ENCODE data around the gene TCEANC. TPM values are rescaled to one million over a fixed set of nuclear protein-coding genes. Genes with fewer than 3 reads are reported as not detected.
A peak's percentile ranks its signal among the peaks of the same experiment; 100 is the strongest.

TCEANC gene
- total RNA-seq, 1 experiment from 2014 or later: 3.1 TPM

DNA sequence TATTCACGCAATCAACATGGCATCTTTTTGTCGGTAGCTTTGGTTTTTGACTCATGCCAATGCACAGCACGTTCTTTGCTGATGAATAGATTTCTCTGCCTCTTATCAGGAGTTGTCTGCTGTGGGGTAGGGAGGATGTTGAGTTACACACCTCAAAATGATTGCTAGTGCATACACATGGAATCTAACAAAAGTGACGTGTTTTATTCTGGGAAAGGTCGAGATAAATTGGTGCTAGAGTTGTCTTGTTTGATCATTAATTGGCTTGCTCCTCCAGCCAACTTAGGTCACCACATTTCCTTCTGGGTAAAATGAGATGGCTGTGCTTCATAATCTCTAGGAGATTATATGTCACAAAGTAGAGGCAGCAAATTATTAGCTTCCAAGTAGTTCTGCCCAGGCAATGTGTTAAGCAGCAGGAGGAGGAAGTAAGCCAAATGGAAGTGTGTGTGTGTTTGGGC, 39.9 kb downstream of the TCEANC start:
- Histone ChIP-seq H3T11ph (ENCODE audit: low read length) (no peak overlapping the region), H3K27me3 (ENCODE audit: insufficient read depth, low read length) (no peaks in the 10 kb centered on the region; the same call in 1 of the 2 replicates), H3K9me3 (ENCODE audit: control insufficient read depth, low read depth, low read length) (no peaks in the 10 kb centered on the region), H3K56ac (ENCODE audit: insufficient read length, low read depth, low read length) (no peak overlapping the region), H3K23me2 (ENCODE audit: insufficient read length, low read depth, low read length, poor library complexity, severe bottlenecking) (peaks cover 6% of the 10 kb centered on the region), H2BK12ac (ENCODE audit: insufficient read length, low read depth, low read length) (no peak overlapping the region), H3K14ac (ENCODE audit: insufficient read depth, low read length) (no peak overlapping the region), H3K9ac (ENCODE audit: extremely low read depth, insufficient read length, low read length) (no peak overlapping the region), H2BK5ac (ENCODE audit: insufficient read length, low read length) (no peak overlapping the region), H3K79me1 (ENCODE audit: insufficient read depth, low read depth, low read length, poor library complexity, severe bottlenecking) (no peaks in the 10 kb centered on the region), H2AK5ac (ENCODE audit: insufficient read length, low read length) (no peak overlapping the region), H4K91ac (ENCODE audit: insufficient read length, low read depth, low read length) (no peak overlapping the region), H3K23ac (ENCODE audit: insufficient read length, low read depth, low read length) (no peak overlapping the region), H3K4me1 (ENCODE audit: insufficient read depth, low read length) (peaks cover 12% of the 10 kb centered on the region; the same call in 1 of the 2 replicates), H2BK15ac (ENCODE audit: low read depth, low read length) (no peak overlapping the region), H4K5ac (ENCODE audit: insufficient read length, low read depth, low read length) (no peak overlapping the region), H3K79me2 (ENCODE audit: insufficient read depth, low read length) (peaks cover 41% of the 10 kb centered on the region; the same call in 1 of the 2 replicates), H3K18ac (ENCODE audit: insufficient read length, low read depth, low read length) (no peak overlapping the region), H4K20me1 (ENCODE audit: control insufficient read depth, insufficient read depth, insufficient read length) (no peaks in the 10 kb centered on the region), H4K8ac (replicated peaks; ENCODE audit: insufficient read length, low read depth, low read length) (no peak overlapping the region), H2BK20ac (ENCODE audit: low read depth, low read length, poor library complexity, severe bottlenecking) (no peak overlapping the region), H3K27ac (ENCODE audit: insufficient read length, low read depth, low read length) (no peak overlapping the region), H3K4me2 (ENCODE audit: insufficient read depth, insufficient read length, low read length) (no peak overlapping the region), H3K4ac (ENCODE audit: low read depth, low read length) (no peak overlapping the region), H2AFZ (ENCODE audit: low read length) (no peak overlapping the region), H2BK120ac (ENCODE audit: low read depth, low read length, poor library complexity, severe bottlenecking) (no peak overlapping the region)
- Mint-ChIP-seq H3K36me3 (ENCODE audit: insufficient read depth in 1 of 3, low read depth in 3 of 3) (peaks cover 0 to 4% (median 3%) of the 10 kb centered on the region in 3 experiments; a peak in 3 of 7 replicates), H3K27ac (peak overlapping the region in 1 of 3 experiments; percentile 33; a peak in 2 of 7 replicates), H3K9me3 (peaks cover 20 to 41% of the 10 kb centered on the region in 2 experiments), H3K4me1 (peaks cover 26 to 32% of the 10 kb centered on the region in 2 experiments), H3K27me3 (ENCODE audit: low read depth) (peaks cover 5% of the 10 kb centered on the region), H3K4me3 (no peak overlapping the region)
- TF ChIP-seq, protein P1, sequence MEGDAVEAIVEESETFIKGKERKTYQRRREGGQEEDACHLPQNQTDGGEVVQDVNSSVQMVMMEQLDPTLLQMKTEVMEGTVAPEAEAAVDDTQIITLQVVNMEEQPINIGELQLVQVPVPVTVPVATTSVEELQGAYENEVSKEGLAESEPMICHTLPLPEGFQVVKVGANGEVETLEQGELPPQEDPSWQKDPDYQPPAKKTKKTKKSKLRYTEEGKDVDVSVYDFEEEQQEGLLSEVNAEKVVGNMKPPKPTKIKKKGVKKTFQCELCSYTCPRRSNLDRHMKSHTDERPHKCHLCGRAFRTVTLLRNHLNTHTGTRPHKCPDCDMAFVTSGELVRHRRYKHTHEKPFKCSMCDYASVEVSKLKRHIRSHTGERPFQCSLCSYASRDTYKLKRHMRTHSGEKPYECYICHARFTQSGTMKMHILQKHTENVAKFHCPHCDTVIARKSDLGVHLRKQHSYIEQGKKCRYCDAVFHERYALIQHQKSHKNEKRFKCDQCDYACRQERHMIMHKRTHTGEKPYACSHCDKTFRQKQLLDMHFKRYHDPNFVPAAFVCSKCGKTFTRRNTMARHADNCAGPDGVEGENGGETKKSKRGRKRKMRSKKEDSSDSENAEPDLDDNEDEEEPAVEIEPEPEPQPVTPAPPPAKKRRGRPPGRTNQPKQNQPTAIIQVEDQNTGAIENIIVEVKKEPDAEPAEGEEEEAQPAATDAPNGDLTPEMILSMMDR (conservative IDR thresholded peaks at IDR 0.05): no peak
- no CpG with 5 or more reads among the region's 5 CpGs for WGBS (ENCODE audit: extremely low coverage, insufficient read length, low lambda C conversion rate)
- no peak for DNase-seq

Data from H9 (cell line).